Tongue (tissue), 2 donors: ENCODE results near the gene SERTAD1. TPM values are rescaled to one million over a fixed set of nuclear protein-coding genes. Genes with fewer than 3 reads are reported as not detected.
"Not testable (repeated sequence)": the region's sequence is repeated elsewhere in the genome, so short reads cannot be mapped to it uniquely, and the experiment has no call there.

Experiments
- DNase-seq: peaks from one replicate; pipeline ENCODE4 v3.0.0-alpha.2; 2015
- total RNA-seq: library from RNA; depleted of rRNA; stranded (reverse); fragments of >200 nt; gene quantifications from one replicate; pipeline ENCODE4 v1.2.3, GENCODE V29; 2014

SERTAD1 gene, protein sequence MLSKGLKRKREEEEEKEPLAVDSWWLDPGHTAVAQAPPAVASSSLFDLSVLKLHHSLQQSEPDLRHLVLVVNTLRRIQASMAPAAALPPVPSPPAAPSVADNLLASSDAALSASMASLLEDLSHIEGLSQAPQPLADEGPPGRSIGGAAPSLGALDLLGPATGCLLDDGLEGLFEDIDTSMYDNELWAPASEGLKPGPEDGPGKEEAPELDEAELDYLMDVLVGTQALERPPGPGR
- 12.9 TPM for total RNA-seq

DNA sequence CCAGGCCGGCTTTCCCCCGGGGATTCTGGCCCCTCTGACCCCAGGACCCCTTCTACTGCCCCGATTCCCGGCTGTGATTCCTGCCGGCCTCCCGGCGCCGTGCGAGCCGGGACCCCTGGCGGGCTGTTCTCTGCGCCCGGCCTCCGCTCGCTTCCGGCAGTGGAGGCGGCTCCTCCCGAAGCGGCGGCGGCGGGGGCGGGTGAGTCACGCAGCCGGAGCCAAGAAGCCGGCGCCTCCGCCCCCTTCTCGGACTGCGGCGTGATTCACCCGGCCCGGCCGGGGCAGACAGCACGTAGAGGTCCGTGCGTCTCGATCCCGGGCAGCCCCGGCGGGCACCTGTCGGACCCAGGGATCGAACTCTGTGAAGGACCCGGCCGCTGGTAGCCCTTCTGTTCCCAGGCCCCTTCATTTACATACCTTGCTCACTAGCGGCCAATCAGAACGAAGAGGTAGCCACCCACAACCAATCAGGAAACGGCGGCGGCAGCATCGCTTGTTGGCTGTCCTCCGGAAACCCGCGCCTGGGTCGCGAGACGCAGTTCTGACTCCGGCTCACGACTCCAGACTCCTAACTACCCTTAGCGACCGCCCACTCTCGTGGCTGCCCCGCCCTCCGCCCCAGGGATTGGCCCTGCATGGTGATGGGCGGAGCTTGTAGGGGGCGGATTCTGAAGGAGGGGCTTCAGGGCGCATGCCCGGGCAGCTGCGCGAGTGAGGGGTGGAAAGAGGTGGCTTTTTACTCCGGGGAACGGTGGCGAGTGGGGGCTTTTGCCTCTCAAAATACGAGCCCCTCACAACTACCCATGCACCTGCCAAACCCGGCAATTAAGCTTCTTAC lies at the start of gene SERTAD1:
Gene SERTAD1, minus strand, starts transcription at position 543 of the 838 bp plus-strand sequence. CDS start 2,446 bp downstream, outside the sequence.
- peak; percentile 100 for DNase-seq

DNA sequence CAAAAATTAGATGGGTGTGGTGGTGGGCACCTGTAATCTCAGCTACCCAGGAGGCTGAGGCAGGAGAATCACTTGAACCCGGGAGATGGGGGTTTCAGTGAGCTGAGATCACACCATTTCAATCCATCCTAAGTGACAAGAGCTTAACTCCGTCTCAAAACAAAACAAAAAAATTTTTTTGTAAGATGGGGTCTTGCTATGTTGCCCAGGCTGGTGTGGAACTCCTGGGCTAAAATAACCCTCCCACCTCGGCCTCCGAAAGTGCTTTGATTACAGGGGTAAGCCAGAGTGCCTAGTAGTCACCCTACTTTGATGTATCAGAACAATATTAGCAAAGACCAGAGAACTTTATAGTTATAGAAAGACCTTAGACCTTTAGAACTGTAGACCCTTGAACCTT lies 48.9 kb upstream of the SERTAD1 start:
- DNase-seq, result no peak

- no peak for DNase-seq
Measured at GRCh38 chr19:40472516-40472915, 46.7 kb upstream of the SERTAD1 start.

DNA sequence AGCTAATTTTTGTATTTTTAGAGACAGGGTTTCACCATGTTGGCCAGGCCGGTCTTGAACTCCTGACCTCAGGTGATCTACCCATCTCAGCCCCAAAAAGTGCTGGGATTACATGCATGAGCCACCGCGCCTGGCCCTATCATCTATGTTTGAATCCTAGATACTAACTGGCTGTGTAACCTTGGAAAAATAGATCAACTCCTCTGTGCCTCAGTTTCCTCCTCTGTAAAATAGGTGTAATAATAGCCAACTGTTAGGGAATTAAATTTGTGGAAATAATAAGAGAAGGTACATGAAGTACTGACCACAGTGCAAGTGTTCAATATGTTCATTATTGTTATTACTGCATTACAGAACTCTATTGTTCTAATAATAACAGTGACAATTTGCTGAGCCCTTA lies 45.3 kb upstream of the SERTAD1 start:
- no peak for DNase-seq

DNA sequence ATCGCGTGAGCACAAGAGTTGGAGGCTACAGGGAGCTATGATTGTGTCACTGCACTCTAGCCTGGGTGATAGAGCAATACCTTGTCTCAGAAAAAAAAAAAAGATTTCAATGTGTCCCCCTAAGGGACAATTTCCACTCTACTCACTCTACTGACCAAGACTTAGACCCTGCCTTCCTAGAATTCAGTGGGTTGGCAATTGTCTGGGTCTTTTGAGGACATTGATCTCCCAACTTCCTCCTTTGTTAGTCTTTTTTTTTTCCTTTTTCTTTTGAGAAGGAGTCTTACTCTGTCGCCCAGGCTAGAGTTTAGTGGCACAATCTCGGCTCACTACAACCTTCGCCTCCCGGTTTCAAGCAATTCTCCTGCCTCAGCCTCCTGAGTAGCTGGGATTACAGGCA lies 43.2 kb upstream of the SERTAD1 start:
- DNase-seq, result no peak

DNA sequence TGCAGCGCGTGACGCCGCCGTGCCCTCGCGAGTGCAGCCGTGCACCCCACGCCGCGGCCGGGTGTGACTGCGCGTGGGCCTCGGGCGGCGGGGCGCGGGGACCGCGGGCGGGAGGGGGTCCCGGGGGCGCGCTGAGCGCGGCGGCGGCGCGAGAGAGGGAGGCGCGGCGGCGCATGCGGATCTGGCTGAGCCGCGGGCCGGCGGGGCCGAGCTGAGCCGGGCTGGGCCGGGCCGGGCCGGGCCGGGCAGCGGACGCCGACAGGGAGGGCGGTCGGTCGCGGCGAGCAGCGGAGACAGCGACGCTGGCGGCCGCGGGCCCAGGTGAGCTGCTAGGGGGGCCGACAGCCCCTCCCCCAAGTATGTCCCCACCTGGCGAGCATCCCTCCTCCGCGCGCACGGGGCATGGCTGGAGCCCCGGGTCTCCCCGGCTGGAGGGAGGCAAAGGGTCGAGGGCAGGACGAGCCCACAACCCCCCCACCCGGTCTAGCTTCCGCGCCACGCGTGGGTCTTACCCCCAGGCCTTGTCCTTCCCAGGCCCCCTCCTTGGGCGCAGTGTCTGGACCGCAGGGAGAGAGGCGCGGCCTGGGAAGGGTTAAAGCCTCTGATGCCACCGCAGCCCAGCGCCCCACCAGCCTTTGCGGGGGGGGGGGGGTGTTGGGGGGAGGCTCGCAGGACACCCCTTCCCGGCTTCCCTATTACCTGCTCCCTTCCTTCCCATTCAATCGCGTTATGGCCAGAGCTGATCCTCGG lies 41.4 kb upstream of the SERTAD1 start, which contains the start of gene SPTBN4:
Gene SPTBN4, plus strand, starts transcription at position 17 of the 750 bp plus-strand sequence. CDS start 5,621 bp downstream, outside the sequence.
- peak; percentile 14 for DNase-seq

- DNase-seq, result no peak
Measured at GRCh38 chr19:40466219-40466984, 40.6 kb upstream of the SERTAD1 start.

DNA sequence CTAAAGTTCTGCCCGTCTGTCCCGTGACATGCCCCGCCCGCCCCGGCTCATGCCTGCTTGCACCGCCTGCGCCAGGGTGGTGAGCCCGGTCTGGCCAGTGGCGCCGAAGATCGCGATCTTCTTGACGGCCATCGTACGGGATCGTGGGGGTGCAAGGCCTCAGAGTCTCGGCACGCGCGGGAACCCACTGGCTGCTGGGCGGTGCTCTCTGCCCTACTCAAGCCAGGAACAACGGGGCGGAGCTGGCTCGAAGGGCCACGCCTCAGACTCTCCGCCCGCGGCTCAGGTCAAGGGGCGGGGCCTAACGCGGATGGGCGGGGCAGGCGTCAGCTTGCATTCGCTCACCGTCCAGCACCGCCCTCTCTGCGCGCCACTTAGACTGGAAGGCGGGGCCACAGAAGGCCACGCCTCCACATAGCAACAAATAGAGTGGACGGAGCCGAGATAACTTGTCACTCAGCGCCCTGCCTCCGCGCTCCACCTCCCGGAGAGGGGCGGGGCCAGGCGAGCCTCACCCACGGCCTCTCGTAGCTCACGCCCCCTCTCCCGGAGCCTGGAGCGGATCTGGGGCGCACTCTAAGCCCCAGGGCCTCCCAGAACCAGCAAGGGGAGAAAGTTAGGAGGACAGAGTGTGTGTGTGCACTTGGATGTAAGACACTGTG lies 39.9 kb upstream of the SERTAD1 start, which contains the start of gene BLVRB:
Gene BLVRB, minus strand, starts transcription at position 189 of the 662 bp plus-strand sequence. Its CDS starts 57 bp downstream, at position 132.
- DNase-seq, result peak; percentile 100

DNA sequence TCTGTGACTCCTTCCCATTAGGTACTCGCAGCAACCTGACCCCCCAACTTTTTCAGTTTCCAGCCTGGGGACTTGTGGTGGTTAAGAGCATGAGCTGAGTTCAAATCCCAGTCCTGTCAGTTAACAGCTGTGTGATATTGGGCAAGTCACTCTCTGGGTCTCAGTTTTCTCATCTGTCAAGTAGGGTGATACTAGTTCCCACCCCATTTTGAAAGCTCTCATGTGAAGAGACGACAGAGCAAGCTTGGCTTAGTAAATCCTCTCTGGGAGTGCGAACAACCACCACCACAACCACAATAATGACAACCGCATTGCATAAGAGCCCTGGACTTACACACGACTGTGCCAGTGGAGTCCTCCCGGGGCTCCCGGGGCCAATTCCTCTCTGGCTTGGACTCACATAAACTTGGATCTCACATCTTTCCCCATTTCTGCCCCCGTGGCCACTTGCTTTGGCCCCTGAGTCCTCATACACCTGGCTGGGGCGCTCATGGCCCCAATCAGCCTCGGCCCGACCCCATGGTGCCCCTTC lies 39.3 kb upstream of the SERTAD1 start:
- DNase-seq, result no peak

- peak; percentile 86 for DNase-seq
Measured at GRCh38 chr19:40464059-40465024, 38.5 kb upstream of the SERTAD1 start.

GRCh38 chr19:40463587-40464037 lies 37.8 kb upstream of the SERTAD1 start:
- not testable (repeated sequence) for DNase-seq

GRCh38 chr19:40461669-40462221 lies 36.0 kb upstream of the SERTAD1 start:
- no peak for DNase-seq

DNA sequence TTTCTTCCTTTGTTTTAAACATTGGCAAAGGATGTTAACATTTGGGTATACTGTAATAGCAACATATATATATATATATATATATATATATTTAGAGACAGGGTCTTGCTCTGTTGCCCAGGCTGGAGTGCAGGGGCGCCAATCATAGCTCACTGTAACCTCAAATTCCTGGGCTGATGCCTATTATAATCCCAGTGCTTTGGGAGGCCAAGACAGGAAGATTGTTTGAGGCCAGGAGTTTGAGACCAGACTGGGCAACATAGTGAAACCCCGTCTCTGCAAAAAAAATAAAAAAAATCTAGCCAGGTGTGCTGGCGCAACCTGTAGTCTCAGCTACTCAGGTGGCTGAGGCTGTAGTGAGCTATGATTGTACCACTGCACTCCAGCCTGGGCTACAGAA lies 34.4 kb upstream of the SERTAD1 start:
- no peak for DNase-seq

GRCh38 chr19:40458597-40458974 lies 32.8 kb upstream of the SERTAD1 start:
- no peak for DNase-seq

GRCh38 chr19:40457953-40458596 lies 32.3 kb upstream of the SERTAD1 start:
- DNase-seq, result no peak

DNA sequence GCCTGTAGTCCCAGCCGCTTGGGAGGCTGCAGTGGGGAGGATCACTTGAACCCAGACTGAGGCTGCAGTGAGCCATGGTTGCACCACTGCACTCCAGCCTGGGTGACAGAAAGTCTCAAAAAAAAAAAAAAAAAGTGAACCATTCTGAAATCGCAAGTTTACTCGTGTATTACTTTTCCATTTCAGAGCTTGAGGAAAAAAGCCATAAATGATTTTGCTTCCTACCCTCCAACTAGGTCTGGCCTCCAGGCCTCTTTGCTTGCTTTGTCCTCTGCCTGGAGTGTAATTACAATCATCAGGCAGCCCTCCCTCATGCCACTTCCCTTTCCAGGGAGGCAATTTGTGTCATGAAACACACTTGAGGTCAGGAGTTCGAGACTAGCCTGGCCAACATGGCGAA lies 31.3 kb upstream of the SERTAD1 start:
- DNase-seq, result no peak

GRCh38 chr19:40453943-40454342 lies 28.2 kb upstream of the SERTAD1 start:
- DNase-seq, result not testable (repeated sequence)

GRCh38 chr19:40453151-40453735 lies 27.5 kb upstream of the SERTAD1 start:
- peak; percentile 43 for DNase-seq
